Measurements from ENCODE around the gene PARP6.

Gene PARP6

DNA sequence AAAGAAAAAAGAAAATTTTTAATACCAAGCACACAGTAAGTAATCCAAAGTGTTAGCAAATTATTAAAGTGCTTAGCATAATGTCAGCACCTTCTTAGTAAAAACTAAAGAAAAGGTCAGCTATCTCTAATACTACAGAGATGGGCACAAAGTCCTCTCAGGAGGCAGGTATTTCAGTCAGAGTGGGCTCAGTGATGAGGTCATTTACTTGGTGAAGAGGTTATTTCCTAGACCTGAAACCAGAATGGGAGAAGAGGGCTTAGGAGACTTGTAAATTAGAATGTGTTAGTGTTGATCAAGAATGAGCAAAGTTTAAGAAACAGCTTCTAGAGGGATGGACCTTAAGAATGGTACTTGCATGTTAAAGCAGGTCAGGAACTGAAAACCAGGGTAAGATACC, 32.7 kb downstream of the PARP6 start:
- TF ChIP-seq, protein P1, sequence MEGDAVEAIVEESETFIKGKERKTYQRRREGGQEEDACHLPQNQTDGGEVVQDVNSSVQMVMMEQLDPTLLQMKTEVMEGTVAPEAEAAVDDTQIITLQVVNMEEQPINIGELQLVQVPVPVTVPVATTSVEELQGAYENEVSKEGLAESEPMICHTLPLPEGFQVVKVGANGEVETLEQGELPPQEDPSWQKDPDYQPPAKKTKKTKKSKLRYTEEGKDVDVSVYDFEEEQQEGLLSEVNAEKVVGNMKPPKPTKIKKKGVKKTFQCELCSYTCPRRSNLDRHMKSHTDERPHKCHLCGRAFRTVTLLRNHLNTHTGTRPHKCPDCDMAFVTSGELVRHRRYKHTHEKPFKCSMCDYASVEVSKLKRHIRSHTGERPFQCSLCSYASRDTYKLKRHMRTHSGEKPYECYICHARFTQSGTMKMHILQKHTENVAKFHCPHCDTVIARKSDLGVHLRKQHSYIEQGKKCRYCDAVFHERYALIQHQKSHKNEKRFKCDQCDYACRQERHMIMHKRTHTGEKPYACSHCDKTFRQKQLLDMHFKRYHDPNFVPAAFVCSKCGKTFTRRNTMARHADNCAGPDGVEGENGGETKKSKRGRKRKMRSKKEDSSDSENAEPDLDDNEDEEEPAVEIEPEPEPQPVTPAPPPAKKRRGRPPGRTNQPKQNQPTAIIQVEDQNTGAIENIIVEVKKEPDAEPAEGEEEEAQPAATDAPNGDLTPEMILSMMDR (IDR thresholded peaks at IDR 0.05; ENCODE audit: extremely low read depth, insufficient read depth, missing control alignments) = no peak
- DNase-seq (ENCODE audit: low spot score) = no peak
- in situ Hi-C loops (cut with MboI; ENCODE audit: low pct_unique_long_range_greater_than_20kb, low sequenced_read_pairs, unreplicated experiment) = no loop called here

DNA sequence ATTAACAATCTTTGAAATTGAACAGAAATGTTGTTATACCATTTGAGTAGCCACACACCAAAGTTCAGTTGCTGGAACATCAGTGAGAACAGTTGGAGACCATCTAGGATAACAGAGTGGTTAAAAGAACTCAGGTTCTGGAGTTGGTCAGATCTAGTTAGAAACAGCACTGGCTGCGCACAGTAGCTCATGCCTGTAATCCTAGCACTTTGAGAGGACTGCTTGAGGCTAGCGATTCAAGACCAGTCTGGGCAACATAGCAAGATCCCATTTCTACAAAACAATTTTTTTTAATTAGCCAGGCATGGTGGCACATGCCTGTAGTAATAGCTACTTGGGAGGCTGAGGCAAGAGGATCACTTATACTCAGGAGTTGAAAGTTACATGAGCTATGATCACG, 33.8 kb downstream of the PARP6 start:
- TF ChIP-seq, protein P1 (IDR thresholded peaks at IDR 0.05; ENCODE audit: extremely low read depth, insufficient read depth, missing control alignments) = no peak
- in situ Hi-C loops (cut with MboI; ENCODE audit: low pct_unique_long_range_greater_than_20kb, low sequenced_read_pairs, unreplicated experiment) = no loop called here
- no peak for DNase-seq (ENCODE audit: low spot score)

DNA sequence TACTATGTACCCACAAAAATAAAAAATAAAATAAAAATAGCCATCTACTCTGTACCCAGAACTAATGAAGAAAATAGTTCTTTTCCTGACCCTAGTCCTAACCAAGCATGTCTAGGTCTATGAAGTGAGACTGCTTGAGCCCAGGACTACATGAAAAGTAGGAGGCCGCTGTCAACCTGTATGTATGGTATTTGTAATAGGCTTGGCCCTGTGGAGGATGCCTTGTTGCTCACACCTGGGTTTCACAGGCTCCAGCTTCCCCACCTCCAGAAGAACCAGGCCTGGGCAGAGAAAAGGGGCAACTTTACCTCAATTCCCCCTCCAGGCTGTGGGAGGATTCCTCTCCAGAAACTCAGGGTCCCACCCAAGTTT, 34.5 kb downstream of the PARP6 start:
- in situ Hi-C loops (cut with MboI; ENCODE audit: low pct_unique_long_range_greater_than_20kb, low sequenced_read_pairs, unreplicated experiment) = no loop called here
- TF ChIP-seq, protein P1 (IDR thresholded peaks at IDR 0.05; ENCODE audit: extremely low read depth, insufficient read depth, missing control alignments) = no peak
- DNase-seq (ENCODE audit: low spot score) = no peak

DNA sequence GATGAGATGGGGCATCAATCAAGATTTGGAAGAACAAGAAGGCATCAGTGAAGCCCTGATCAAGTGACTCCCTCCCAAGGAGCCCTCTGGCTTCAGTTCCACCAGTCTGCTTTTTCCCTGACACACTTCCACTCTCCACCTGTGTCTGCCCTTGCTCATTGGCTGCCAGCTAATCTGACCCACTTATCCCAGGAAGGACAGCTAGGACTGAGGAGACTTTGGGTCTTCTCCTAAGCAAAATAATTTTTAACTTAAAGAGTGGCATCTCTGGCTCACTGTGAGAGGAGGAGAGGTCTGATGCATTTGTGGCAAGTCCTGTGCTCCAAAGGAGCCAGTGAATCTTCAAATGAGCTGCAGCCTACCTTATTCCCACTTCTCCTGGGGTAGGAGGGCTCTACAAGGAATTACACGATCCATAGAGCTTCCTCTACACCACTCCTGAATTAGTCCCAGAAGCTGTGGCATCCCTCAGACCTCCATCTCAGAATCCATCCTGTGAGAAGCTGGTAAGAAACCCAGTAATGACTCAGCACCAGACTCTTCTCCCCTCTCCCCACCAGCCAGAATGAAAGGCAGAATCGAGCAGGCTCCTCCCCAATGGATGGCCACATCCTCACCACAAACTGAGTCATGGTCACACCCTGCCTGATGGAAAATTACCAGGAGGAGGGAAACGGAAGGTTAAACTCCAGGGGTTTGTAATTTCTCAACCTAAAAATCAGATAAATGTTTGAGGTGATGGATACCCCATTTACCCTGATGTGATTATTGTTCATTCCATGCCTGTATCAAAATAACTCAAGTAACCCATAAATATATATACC, 35.1 kb downstream of the PARP6 start:
- TF ChIP-seq, protein P1 (IDR thresholded peaks at IDR 0.05; ENCODE audit: extremely low read depth, insufficient read depth, missing control alignments) = no peak
- peak; percentile 44 for DNase-seq (ENCODE audit: low spot score)
- in situ Hi-C loops (cut with MboI; ENCODE audit: low pct_unique_long_range_greater_than_20kb, low sequenced_read_pairs, unreplicated experiment) = no loop called here

DNA sequence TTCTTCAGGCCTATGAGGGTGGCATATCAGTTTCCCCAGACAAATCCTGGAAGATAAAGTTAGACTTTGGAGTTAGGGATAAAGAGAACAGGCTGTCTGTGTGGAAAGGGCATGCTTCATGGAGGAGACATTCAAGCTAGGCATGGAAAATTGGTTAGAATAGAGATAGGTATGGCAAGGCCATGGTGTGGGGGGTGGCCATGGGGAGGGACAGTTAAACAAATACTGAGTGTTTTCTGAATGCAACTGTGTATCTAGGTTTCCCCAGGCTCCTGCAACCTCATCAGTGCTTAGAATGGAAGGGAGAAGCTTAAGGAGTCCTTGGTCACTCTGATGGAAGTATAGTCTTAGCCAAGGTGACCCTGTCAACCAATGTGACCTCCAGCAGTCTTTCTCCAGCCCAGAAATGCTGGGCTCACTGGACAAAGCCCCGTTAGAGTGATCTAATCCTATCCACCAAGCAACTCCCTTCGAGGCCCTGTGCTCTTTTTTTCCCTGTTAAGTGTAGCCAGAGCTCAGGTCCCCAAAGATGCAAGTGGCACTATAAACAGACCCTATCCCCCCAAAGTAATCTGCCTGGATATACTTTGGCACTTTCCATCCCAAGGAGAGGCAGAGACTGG, 35.9 kb downstream of the PARP6 start:
- no peak for DNase-seq (ENCODE audit: low spot score)
- TF ChIP-seq, protein P1 (IDR thresholded peaks at IDR 0.05; ENCODE audit: extremely low read depth, insufficient read depth, missing control alignments) = no peak
- in situ Hi-C loops (cut with MboI; ENCODE audit: low pct_unique_long_range_greater_than_20kb, low sequenced_read_pairs, unreplicated experiment) = no loop called here

DNA sequence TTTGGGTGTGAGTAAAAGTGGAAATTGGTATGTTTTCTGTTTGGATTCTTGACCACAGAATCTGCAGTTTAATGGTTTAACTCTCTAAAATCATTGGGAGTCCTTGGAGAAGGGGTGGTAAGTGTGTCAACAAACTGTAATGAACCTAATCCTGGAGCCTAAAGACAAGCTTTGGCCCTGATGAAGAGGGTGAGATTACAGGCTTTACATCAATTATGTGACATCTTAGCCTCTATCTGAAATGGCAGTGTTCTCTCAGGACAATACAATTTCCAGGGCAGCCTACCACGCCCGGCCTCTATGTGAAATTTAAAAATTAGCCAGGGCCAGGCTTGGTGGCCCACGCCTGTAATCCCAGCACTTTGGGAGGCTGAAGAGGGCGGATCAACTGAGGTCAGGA, 37.1 kb downstream of the PARP6 start:
- DNase-seq (ENCODE audit: low spot score) = no peak
- TF ChIP-seq, protein P1 (IDR thresholded peaks at IDR 0.05; ENCODE audit: extremely low read depth, insufficient read depth, missing control alignments) = no peak
- in situ Hi-C loops (cut with MboI; ENCODE audit: low pct_unique_long_range_greater_than_20kb, low sequenced_read_pairs, unreplicated experiment) = no loop called here
